Testis (tissue), 3 donors: ENCODE measurements around the gene PNPLA1. TPM values are rescaled to one million over a fixed set of nuclear protein-coding genes. Genes with fewer than 3 reads are reported as not detected.
A peak's percentile ranks its signal among the peaks of the same experiment; 100 is the strongest.

Source experiments
- DNase-seq: peaks from one replicate; pipeline ENCODE4 v3.0.0-alpha.2; 2019
- H3K27ac ChIP-seq, 2 donors: fragments of 200-600 bp; sonication (generic); one replicate each; pipeline ENCODE4 v1.5.1; 2019
- H3K27me3 ChIP-seq: fragments of 200-600 bp; sonication (generic); one replicate; pipeline ENCODE4 v1.5.1; 2019
- H3K36me3 ChIP-seq: fragments of 200-600 bp; sonication (generic); one replicate; pipeline ENCODE4 v1.5.1; 2017; ENCODE audit warnings: low read depth; ENCODE audit errors: missing control alignments
- H3K4me1 ChIP-seq: fragments of 200-600 bp; sonication (generic); one replicate; pipeline ENCODE4 v1.5.1; 2019
- H3K4me3 ChIP-seq, 2 donors: fragments of 200-600 bp; sonication (generic); one replicate each; pipeline ENCODE4 v1.5.1; 2017 to 2019
- H3K9me3 ChIP-seq: fragments of 200-600 bp; sonication (generic); one replicate; pipeline ENCODE4 v1.5.1; 2017
- CTCF ChIP-seq, 3 experiments: fragments of 450-650 bp in 2 of 3; fragments of 200-600 bp in 1 of 3; sonication (generic) in 1 of 3; IDR thresholded peaks; one replicate each; pipeline ENCODE4 v1.5.1; 2016 to 2019; ENCODE audit warnings: antibody characterized with exemption in 3 of 3, mild to moderate bottlenecking in 2 of 3, moderate library complexity in 1 of 3
- POLR2A ChIP-seq: fragments of 450-650 bp; IDR thresholded peaks from one replicate; pipeline ENCODE4 v1.6.1; 2017; ENCODE audit warnings: antibody characterized with exemption, mild to moderate bottlenecking, moderate library complexity
- WGBS, 2 donors: methylation state at CpG; one replicate each; pipeline ENCODE4 v1.1.5; 2018; 5-methylcytosine and 5-hydroxymethylcytosine counted together
- intact Hi-C: fragments of 100-400 bp; cut with DNase I; formaldehyde crosslinking; loops from one replicate; pipeline ENCODE4 v1.15.1; 2023; ENCODE audit warnings: low total_unique reads
- polyA plus RNA-seq: library from polyadenylated mRNA; stranded (reverse); fragments of 350-450 nt; fragmentation: Illumina TruSeq; extraction: RNeasy Lipid Tissue Mini Kit (QIAGEN cat#74804); gene quantifications from one replicate; pipeline ENCODE4 v1.2.3, GENCODE V29; 2014; ENCODE audit warnings: low read depth, low replicate concordance; ENCODE audit not compliant: insufficient read depth
- total RNA-seq, 2 donors: library from RNA; depleted of rRNA; stranded (reverse); fragments of >200 nt; gene quantifications; one replicate each; pipeline ENCODE4 v1.2.3, GENCODE V29; 2016

The PNPLA1 gene
- total and polyA plus RNA-seq, 3 donors from 2014 or later = 2.1 to 3.5 (median 2.4) TPM

- intact Hi-C loops = no loop called here
- no peak overlapping the region for H3K27ac ChIP-seq
- TF ChIP-seq POLR2A (no peak), CTCF (IDR thresholded peaks at IDR 0.05) (no peak)
- H3K4me1 ChIP-seq = peaks cover 17% of the 10 kb centered on the region
- no peaks in the 10 kb centered on the region for H3K27me3 ChIP-seq
- no peak for DNase-seq
- H3K9me3 ChIP-seq = no peaks in the 10 kb centered on the region
- H3K36me3 ChIP-seq = no peaks in the 10 kb centered on the region
- WGBS, 2 donors = 92 to 100% methylated on average over 2 to 3 of the region's 3 CpGs
- H3K4me3 ChIP-seq = no peak overlapping the region
Observed at GRCh38 chr6:36322591-36322990, 52.7 kb downstream of the PNPLA1 start.

- no peaks in the 10 kb centered on the region for H3K27me3 ChIP-seq
- no peaks in the 10 kb centered on the region for H3K36me3 ChIP-seq
- no peak for TF ChIP-seq POLR2A
- no peak for TF ChIP-seq CTCF (IDR thresholded peaks at IDR 0.05)
- no peak for DNase-seq
- H3K4me1 ChIP-seq = peaks cover 22% of the 10 kb centered on the region
- WGBS, 2 donors = 77 to 93% methylated on average over 6 to 8 of the region's 8 CpGs
- H3K9me3 ChIP-seq = no peaks in the 10 kb centered on the region
- no peak overlapping the region for H3K4me3 ChIP-seq
- intact Hi-C loops = no loop called here
- H3K27ac ChIP-seq = no peak overlapping the region
Observed at GRCh38 chr6:36323062-36323461, 53.2 kb downstream of the PNPLA1 start.

GRCh38 chr6:36324191-36324590, 54.3 kb downstream of the PNPLA1 start:
- WGBS, 2 donors = 91 to 96% methylated on average over 6 of the region's 6 CpGs
- H3K4me1 ChIP-seq = peaks cover 32% of the 10 kb centered on the region
- no peak for DNase-seq
- intact Hi-C loops = no loop called here
- no peak overlapping the region for H3K27ac ChIP-seq
- no peaks in the 10 kb centered on the region for H3K27me3 ChIP-seq
- no peaks in the 10 kb centered on the region for H3K36me3 ChIP-seq
- TF ChIP-seq CTCF (IDR thresholded peaks at IDR 0.05) (no peak), POLR2A (no peak)
- no peak overlapping the region for H3K4me3 ChIP-seq
- H3K9me3 ChIP-seq = no peaks in the 10 kb centered on the region

GRCh38 chr6:36324715-36325114, 54.9 kb downstream of the PNPLA1 start:
- H3K9me3 ChIP-seq = no peaks in the 10 kb centered on the region
- no peak for TF ChIP-seq POLR2A
- no peak for TF ChIP-seq CTCF (IDR thresholded peaks at IDR 0.05)
- DNase-seq = no peak
- no peaks in the 10 kb centered on the region for H3K27me3 ChIP-seq
- peaks cover 32% of the 10 kb centered on the region for H3K4me1 ChIP-seq
- intact Hi-C loops = no loop called here
- H3K27ac ChIP-seq = no peak overlapping the region
- no peak overlapping the region for H3K4me3 ChIP-seq
- 83 to 86% methylated on average over 2 to 4 of the region's 4 CpGs for WGBS, 2 donors
- H3K36me3 ChIP-seq = no peaks in the 10 kb centered on the region

GRCh38 chr6:36326356-36326995, 56.6 kb downstream of the PNPLA1 start:
- 53 to 58% methylated on average over 7 of the region's 7 CpGs for WGBS, 2 donors
- intact Hi-C loops = no loop called here
- Histone ChIP-seq H3K36me3 (no peaks in the 10 kb centered on the region), H3K9me3 (no peaks in the 10 kb centered on the region), H3K27me3 (no peaks in the 10 kb centered on the region), H3K4me1 (peaks cover 32% of the 10 kb centered on the region), H3K27ac (no peak overlapping the region), H3K4me3 (no peak overlapping the region)
- TF ChIP-seq POLR2A = no peak
- TF ChIP-seq CTCF (IDR thresholded peaks at IDR 0.05) = no peak
- peak; percentile 67 for DNase-seq
